ENCODE results near the gene EFNA2. TPM values are rescaled to one million over a fixed set of nuclear protein-coding genes. Genes with fewer than 3 reads are reported as not detected.

Gene EFNA2
- polyA plus RNA-seq, 2 of the 4 experiments (the other 2 are of a cell fraction): 0.16 to 1.3 TPM

DNA sequence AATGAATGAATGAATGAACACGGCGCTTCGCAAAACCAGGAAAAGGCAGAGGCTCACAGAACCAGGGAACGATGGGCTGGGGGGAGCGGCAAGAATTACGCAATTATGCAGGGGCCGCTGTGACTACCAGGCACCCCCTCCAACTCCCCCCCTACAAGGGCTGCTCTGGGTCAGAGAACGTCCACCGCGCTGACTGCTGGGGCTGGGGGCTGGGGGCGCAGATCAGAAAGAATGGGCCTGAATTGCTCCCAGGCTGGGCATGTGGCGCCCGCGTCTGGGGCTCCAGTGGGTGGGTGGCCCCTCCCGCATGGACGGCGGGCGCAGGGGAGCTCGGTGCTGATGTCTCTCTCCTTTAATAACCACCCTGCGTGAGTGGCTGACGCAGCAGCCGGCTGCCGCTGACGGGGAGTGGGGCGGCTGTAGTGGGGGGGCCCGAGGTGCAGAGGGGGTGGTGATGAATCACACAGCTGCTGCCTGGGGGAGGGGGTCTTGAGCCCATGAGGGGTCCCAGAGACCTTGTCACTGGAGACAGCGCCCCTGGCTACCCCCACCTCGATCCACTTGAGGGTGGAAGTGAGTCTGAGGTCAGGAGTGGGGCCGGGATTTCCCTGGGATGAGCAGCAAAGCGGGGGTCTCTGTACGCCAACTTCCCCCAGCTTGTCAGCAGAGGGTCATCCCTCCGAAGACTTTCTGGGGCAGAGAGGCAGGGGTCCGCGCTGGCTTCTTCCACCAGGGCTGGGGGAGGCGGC is 18.0 kb upstream of the EFNA2 start:
- ChIA-PET CTCF (interaction anchor here (0.6 to 18.7 kb wide), 9 partner anchors 12 to 168 kb away, joined by 3 to 500 read pairs (median 8); partner anchors contain the start of gene ATP5F1D), POLR2A (interaction anchor here (3.8 kb wide), 1 partner anchor 24 kb away, joined by 42 read pairs; no protein-coding TSS in a partner anchor)
- TF ChIP-seq SMC3 (IDR thresholded peaks at IDR 0.05) (no peak), CEBPB (IDR thresholded peaks at IDR 0.05) (peak in 1 of 2 experiments; percentile 83; a peak in 2 of 4 replicates), PBX3 (IDR thresholded peaks at IDR 0.05) (0 out of 2 replicates have a peak, but pooled peaks have one; percentile 27)
- H3K4me1 ChIP-seq: peaks cover 69% of the 10 kb centered on the region
- ATAC-seq (no peak), DNase-seq (ENCODE audit: low read depth in 1 of 2, low spot score in 1 of 2) (no peak), FAIRE-seq (no peak)
- peak overlapping the region; percentile 90 to 100; a peak in 5 of 6 replicates for H3K27ac ChIP-seq
- peak overlapping the region; percentile 95 for H3K4me2 ChIP-seq
- 34% methylated on average over 24 of the region's 35 CpGs for WGBS (ENCODE audit: missing lambda C conversion rate)
- H3K4me3 ChIP-seq: peak overlapping the region; percentile 53
- no peaks in the 10 kb centered on the region for H3K9me3 ChIP-seq

DNA sequence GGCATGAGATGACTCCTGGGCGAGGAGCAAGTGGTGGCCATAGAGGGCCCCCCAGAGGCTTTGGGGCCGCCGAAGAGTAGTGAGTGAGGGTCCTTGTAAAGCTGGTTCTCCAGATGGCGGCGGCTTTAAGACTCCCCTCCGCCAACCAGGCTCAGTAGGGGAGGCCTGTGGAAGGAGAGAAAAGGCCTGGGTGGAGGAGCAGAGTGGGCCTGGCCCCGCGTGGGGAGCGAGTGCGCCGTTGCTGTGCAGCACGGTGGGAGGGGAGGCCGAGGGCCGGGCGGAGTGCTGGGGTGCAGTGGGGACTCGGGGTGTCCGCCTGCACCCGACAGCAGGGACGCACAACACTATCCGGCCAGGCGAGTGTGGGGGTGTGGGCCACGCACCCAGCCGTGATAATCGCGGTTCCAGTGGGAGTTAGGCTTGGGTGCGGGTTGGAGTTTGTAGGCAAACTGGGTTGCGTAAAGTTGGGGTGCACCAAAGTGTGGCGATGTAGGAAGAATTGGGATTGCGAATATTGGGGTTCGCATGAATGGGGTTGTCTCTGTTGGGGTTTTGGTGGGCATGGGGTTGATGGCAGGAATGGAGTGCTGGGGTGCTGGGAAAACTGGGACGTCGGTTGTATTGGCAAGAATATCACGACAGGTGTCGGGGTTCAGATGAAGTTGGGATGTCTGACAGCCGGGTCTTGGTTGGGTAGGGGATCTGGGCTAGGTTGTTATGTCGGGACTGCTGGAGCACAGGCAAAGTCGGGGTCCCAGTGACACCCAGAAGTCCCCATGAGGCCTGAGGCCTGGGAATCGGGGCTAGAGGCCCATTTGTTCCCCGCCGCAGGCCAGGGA is 17.2 kb upstream of the EFNA2 start:
- 79% methylated on average over 37 of the region's 40 CpGs for WGBS (ENCODE audit: missing lambda C conversion rate)
- peaks cover 61% of the 10 kb centered on the region for H3K4me1 ChIP-seq
- H3K4me3 ChIP-seq: no peak overlapping the region
- FAIRE-seq: no peak
- H3K27ac ChIP-seq: peak overlapping the region; percentile 55 to 100; a peak in 4 of 6 replicates
- no peaks in the 10 kb centered on the region for H3K9me3 ChIP-seq
- no peak for ATAC-seq
- DNase-seq (ENCODE audit: low read depth in 1 of 2, low spot score in 1 of 2): no peak
- ChIA-PET CTCF (interaction anchor here (1.2 to 18.7 kb wide), 5 partner anchors 11 to 48 kb away, joined by 3 to 500 read pairs (median 16); partner anchors contain the start of gene ATP5F1D), POLR2A (interaction anchor here (0.6 to 3.8 kb wide), 24 partner anchors 8 to 593 kb away, joined by 3 to 98 read pairs (median 5); partner anchors contain the start of genes ABCA7, ATP5F1D, RNU6-2 and WDR18)
- TF ChIP-seq CEBPB (IDR thresholded peaks at IDR 0.05): 0 out of 4 replicates have a peak, but pooled peaks of 1 of the 2 experiments have one; percentile 9
- TF ChIP-seq POLR2AphosphoS2 (conservative IDR thresholded peaks at IDR 0.05; ENCODE audit: low read length): no peak
- H3K4me2 ChIP-seq: peak overlapping the region; percentile 95

- WGBS (ENCODE audit: missing lambda C conversion rate): no CpG with 5 or more reads among the region's 50 CpGs
- Histone ChIP-seq H3K4me2 (peak within 1 kb of the TSS; percentile 97), H3K27ac (peak within 1 kb of the TSS; percentile 100), H3K9me3 (no peaks in the 10 kb centered on the region), H3K4me1 (peaks cover 63% of the 10 kb centered on the region), H3K4me3 (peak within 1 kb of the TSS; percentile 81)
- peak; percentile 81 to 98 for DNase-seq (ENCODE audit: low read depth in 1 of 2, low spot score in 1 of 2)
- no peak for FAIRE-seq
- CTCF ChIA-PET: interaction anchor here (1.2 to 18.7 kb wide), 3 partner anchors 14 to 48 kb away, joined by 3 to 500 read pairs (median 107); partner anchors contain the start of gene ATP5F1D
- POLR2A ChIA-PET: interaction anchor here (0.6 to 1.6 kb wide), 23 partner anchors 8 to 594 kb away, joined by 3 to 98 read pairs (median 5); partner anchors contain the start of genes ABCA7, ATP5F1D, RNU6-2 and WDR18
- peak; percentile 32 to 64 for ATAC-seq
- peak; percentile 98 to 99; a peak in 4 of 5 replicates for TF ChIP-seq JUN (IDR thresholded peaks at IDR 0.05)
- no peak for TF ChIP-seq HEYL (CRISPR knock-in tag; IDR thresholded peaks at IDR 0.05)
- TF ChIP-seq FOSL2 (IDR thresholded peaks at IDR 0.05): no peak
- no peak for TF ChIP-seq FOSL2 (CRISPR knock-in tag; IDR thresholded peaks at IDR 0.05)
- TF ChIP-seq PBX3 (IDR thresholded peaks at IDR 0.05): no peak; the same call in 1 of the 2 replicates
- no peak for TF ChIP-seq TFCP2L1 (CRISPR knock-in tag; IDR thresholded peaks at IDR 0.05)
- no peak for TF ChIP-seq ZNF302 (CRISPR knock-in tag; IDR thresholded peaks at IDR 0.05)
- peak; percentile 96; the same call in 2 of the 3 replicates for TF ChIP-seq BCL3 (IDR thresholded peaks at IDR 0.05)
- TF ChIP-seq CBX8 (IDR thresholded peaks at IDR 0.05): no peak
- no peak for TF ChIP-seq PHF8 (IDR thresholded peaks at IDR 0.05; ENCODE audit: borderline replicate concordance, low read depth)
- no peak for TF ChIP-seq ESRRA (IDR thresholded peaks at IDR 0.05; ENCODE audit: borderline replicate concordance, low read length)
- TF ChIP-seq CHD2 (IDR thresholded peaks at IDR 0.05; ENCODE audit: low read length, partially characterized antibody): no peak
- TF ChIP-seq RNF2 (IDR thresholded peaks at IDR 0.05; ENCODE audit: borderline replicate concordance, low read depth): no peak
- no peak for TF ChIP-seq MYC (IDR thresholded peaks at IDR 0.05; ENCODE audit: borderline replicate concordance, low read length)
- no peak for TF ChIP-seq MAZ (IDR thresholded peaks at IDR 0.05; ENCODE audit: borderline replicate concordance, low read depth, low read length)
- TF ChIP-seq, protein P1, sequence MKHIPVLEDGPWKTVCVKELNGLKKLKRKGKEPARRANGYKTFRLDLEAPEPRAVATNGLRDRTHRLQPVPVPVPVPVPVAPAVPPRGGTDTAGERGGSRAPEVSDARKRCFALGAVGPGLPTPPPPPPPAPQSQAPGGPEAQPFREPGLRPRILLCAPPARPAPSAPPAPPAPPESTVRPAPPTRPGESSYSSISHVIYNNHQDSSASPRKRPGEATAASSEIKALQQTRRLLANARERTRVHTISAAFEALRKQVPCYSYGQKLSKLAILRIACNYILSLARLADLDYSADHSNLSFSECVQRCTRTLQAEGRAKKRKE (CRISPR knock-in tag; IDR thresholded peaks at IDR 0.05; ENCODE audit: low read depth): no peak
- no peak for TF ChIP-seq JUNB (IDR thresholded peaks at IDR 0.05)
- no peak for TF ChIP-seq MAFK (IDR thresholded peaks at IDR 0.05; ENCODE audit: partially characterized antibody)
- no peak for TF ChIP-seq USF2 (IDR thresholded peaks at IDR 0.05)
- peak; percentile 92 for TF ChIP-seq POLR2A (IDR thresholded peaks at IDR 0.05; ENCODE audit: low read length)
- no peak for TF ChIP-seq NFE2L2 (conservative IDR thresholded peaks at IDR 0.05; ENCODE audit: low read length)
- no peak for TF ChIP-seq BHLHE40 (IDR thresholded peaks at IDR 0.05; ENCODE audit: low read depth, low read length)
- TF ChIP-seq ZC3H11A (IDR thresholded peaks at IDR 0.05): no peak
Measured at GRCh38 chr19:1269065-1269477, 16.6 kb upstream of the EFNA2 start, which contains the start of gene CIRBP. CIRBP (plus strand) TSS chr19:1269332; CDS start chr19:1270934, 1,602 bp downstream.

Data from A549 (cell line).